GM21723 (cell line): ENCODE measurements around the gene USE1.
A peak's percentile ranks its signal among the peaks of the same experiment; 100 is the strongest.
"Not testable (repeated sequence)": the region's sequence is repeated elsewhere in the genome, so short reads cannot be mapped to it uniquely, and the experiment has no call there.

Source experiments
- ATAC-seq: cut with Tn5 transposase; IDR thresholded peaks from one replicate; pipeline ENCODE4 v1.9.1; 2021; ENCODE audit warnings: mild to moderate bottlenecking, moderate library complexity; ENCODE audit not compliant: unreplicated experiment

The USE1 gene

GRCh38 chr19:17215127-17215971, at the start of gene USE1:
Gene USE1, plus strand, starts transcription at chr19:17215357. Its CDS starts 49 bp downstream, at chr19:17215406.
- ATAC-seq = peak; percentile 72

GRCh38 chr19:17165715-17166114, 49.4 kb upstream of the USE1 start:
- no peak for ATAC-seq

DNA sequence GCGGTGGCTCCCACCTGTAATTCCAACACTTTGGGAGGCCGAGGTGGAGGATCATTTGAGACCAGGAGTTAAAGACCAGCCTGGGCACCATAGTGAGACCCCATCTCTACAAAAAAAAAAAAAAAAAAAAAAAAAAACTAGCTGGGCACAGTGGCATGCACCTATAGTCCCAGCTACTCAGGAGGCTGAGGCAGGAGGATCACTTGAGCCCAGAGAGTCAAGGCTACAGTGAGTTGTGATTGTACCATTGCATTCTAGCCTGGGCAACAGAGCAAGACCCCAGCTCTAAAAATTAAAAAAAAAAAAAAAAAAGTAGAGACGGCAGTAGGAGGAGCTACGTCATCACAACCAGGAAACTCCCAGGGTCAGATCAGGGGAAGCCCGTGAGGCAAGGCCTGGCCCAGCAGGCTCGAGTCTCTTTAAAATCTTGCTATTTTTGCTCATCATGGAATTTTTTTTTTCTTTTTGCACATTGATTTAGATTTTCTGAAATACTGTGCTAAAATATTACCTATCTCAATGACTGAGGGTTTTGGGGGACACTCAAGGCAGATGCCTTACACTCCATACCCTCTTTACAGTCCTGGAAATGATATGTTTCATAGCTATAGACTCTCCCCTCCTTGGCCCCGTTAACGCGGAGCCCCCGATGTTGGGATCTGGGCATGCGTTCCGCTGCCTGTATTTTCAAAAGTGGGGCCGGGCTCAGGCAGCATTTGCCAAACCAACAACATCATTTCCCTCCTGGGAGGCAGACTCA, 44.4 kb upstream of the USE1 start:
- ATAC-seq = no peak

GRCh38 chr19:17171874-17172273, 43.3 kb upstream of the USE1 start:
- ATAC-seq = no peak

GRCh38 chr19:17172624-17173345, 42.4 kb upstream of the USE1 start:
- ATAC-seq = no peak

DNA sequence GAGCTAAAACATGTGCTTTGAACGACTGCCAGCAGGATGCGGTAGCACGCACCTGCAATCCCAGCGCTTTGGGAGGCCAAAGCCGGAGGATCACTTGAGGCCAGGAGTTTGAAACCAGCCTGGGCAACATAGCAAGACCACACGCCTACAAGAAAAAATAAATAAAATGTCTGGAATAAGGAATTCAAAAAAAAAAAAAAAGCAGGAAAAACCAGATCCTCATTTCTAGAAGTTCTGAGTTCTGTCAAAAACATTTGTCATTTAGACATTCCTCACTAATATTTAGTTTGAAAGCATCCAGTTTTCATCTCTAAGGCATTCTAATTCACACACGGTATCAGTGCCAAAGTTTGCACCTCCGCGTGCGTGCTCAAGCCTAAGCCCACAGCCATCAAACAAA, 36.9 kb upstream of the USE1 start:
- ATAC-seq = no peak

GRCh38 chr19:17180997-17181702, 34.0 kb upstream of the USE1 start:
- ATAC-seq = no peak

GRCh38 chr19:17183271-17183761, 31.8 kb upstream of the USE1 start:
- ATAC-seq = no peak

GRCh38 chr19:17183858-17184321, 31.3 kb upstream of the USE1 start:
- peak; percentile 48 for ATAC-seq

DNA sequence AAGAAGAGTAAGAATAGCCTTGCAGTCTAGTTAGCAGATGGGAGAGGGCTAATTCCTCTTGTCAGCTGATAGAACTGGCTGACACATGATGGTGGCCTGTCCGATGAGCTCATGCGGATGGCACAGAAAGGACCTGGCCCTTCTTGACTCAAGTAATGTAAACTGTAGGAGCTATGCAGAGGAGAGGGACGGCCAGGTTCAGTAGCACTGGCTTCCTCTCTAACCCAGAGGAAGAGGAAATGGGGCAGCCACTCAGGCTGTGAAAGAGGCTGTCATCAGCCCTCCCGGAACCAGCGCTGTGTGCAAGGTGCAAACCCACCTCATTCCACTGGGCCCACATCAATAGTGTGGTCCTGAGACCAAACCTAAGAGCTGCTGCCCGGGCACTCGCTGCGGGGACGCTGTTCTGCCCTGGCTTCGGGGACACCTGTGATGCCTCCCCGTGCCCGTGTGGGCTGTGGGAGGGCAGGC, 30.8 kb upstream of the USE1 start:
- ATAC-seq = peak; percentile 13

DNA sequence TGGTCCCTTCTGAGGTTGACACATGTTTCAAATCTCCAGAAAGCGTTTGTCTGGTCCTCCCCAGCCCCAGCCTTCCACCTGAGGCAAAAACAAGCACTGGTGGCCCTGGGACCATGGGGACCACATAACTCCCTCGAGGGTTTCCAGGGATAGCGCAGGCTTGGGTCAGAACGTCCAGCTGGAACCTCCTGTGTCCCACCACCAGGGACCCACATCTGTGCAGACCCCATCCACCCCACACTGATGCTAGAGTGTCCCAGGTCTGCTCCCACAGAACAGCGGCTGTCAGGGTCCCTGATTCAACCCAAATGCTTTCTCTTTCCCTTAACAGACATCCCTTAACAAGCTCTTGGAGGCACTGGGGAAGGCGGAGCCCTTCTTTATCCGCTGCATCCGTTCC, 29.6 kb upstream of the USE1 start:
- ATAC-seq = no peak

- ATAC-seq = not testable (repeated sequence)
Measured at GRCh38 chr19:17191736-17192135, 23.4 kb upstream of the USE1 start.

DNA sequence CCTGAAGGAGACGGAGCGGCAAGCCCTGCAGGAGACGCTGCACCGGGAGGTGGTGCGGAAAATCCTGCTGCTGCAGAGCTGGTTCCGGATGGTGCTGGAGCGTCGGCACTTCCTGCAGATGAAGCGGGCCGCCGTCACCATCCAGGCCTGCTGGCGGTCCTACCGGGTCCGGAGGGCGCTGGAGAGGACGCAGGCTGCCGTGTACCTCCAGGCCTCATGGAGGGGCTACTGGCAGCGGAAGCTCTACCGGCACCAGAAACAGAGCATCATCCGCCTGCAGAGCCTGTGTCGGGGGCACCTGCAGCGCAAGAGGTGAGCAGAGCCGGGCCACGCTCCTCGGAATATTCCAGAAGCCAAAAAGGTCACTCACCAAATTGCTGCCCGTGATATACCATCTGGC, 22.4 kb upstream of the USE1 start:
- no peak for ATAC-seq

- ATAC-seq = no peak
Measured at GRCh38 chr19:17194608-17195007, 20.5 kb upstream of the USE1 start.

DNA sequence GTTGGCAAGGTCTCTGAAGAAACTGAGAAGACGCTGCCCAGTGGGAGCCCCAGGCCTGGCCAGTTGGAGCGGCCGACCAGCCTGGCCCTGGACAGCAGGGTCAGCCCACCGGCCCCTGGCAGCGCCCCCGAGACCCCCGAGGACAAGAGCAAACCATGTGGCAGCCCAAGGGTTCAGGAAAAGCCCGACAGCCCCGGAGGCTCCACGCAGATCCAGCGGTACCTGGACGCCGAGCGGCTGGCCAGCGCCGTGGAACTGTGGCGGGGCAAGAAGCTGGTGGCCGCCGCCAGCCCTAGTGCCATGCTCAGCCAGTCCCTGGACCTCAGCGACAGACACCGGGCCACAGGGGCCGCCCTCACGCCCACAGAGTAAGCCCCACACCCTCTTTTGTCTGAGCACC, 20.1 kb upstream of the USE1 start:
- ATAC-seq = no peak

DNA sequence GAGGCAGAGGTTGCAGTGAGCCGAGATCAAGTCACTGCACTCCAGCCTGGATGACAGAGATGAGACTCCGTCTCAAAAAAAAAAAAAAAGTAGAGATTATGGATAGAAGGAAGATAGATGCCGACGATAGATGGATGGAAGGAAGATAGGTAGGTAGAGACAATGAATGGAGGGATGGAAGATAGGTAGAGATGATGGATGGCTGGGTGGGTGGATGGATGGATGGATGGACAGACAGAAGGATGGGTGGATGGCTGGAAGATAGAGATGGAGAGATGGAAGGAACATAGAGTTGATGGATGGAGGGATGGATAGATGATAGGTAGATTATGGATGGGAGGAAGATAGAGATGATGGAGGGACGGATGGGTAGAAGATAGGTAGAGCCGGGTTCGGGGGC, 18.5 kb upstream of the USE1 start:
- ATAC-seq = no peak

GRCh38 chr19:17197666-17198065, 17.5 kb upstream of the USE1 start:
- no peak for ATAC-seq

DNA sequence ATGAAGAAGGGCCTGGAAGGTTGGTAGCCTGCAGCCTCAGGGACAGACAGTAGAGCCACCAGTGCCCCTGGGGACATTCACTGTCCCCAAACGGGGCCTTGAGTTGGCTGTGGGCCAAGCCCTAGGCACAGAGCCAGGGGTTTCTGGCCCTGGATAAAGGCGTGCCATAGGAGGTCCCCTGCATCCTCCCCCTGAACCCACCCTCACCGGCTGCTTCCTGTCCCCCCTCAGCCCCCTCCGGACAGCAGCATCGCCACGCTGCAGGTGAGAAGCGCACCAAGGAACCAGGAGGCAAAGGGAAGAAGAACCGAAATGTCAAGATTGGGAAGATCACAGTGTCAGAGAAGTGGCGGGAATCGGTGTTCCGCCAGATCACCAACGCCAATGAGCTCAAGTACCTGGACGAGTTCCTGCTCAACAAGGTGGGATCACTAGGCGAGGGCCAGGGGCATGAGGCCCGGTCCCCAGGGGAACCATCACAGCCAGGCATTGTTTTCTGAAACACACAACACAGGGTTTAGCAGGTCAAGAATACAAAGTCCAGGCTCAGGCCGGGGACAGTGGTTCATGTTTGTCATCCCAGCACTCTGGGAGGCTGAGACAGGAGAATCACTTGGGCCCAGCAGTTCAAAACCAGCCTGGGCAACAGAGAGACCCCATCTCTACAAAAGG, 14.6 kb upstream of the USE1 start:
- no peak for ATAC-seq

- no peak for ATAC-seq
Measured at GRCh38 chr19:17202249-17202648, 12.9 kb upstream of the USE1 start.

- ATAC-seq = no peak
Measured at GRCh38 chr19:17202713-17203112, 12.4 kb upstream of the USE1 start.
